Head of caudate nucleus (tissue), 42 donors: ENCODE measurements around the gene CLSTN2.
"Not testable (repeated sequence)": the region's sequence is repeated elsewhere in the genome, so short reads cannot be mapped to it uniquely, and the experiment has no call there.

Experiments used
- DNase-seq, 42 donors: peaks; one replicate each; pipeline versions ENCODE4 v3.0.0 to v3.0.0-alpha.2; 2020 to 2021; ENCODE audit warnings: mixed read lengths in 7 of 42
- intact Hi-C: fragments of 100-400 bp; cut with DNase I; formaldehyde crosslinking; loops from one replicate; pipeline ENCODE4 v1.15.0; 2022

Gene CLSTN2

GRCh38 chr3:140396110-140396509, 461.1 kb downstream of the CLSTN2 start:
- no peak for DNase-seq
- intact Hi-C loops, result no loop called here

DNA sequence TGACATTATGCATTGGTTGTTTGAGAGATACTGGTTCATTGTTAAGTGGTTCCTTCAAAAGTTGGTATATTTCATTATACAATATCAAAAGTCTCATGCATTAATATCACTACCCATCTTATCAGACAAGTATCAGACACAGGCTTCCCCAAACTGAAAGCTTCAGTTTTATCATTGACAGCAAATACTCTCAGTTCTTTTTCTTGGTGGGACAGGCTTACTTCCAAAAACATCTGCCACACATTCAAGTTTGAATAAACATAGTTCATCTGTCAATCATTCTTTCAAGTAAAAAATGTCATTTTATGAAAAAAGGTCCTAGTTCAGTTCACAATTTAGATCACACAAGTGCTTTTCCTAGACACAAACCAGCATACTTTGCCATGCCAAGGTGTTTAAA, 462.9 kb downstream of the CLSTN2 start:
- intact Hi-C loops, result no loop called here
- DNase-seq, result no peak

GRCh38 chr3:140398387-140398786, 463.4 kb downstream of the CLSTN2 start:
- intact Hi-C loops, result no loop called here
- DNase-seq, result no peak

DNA sequence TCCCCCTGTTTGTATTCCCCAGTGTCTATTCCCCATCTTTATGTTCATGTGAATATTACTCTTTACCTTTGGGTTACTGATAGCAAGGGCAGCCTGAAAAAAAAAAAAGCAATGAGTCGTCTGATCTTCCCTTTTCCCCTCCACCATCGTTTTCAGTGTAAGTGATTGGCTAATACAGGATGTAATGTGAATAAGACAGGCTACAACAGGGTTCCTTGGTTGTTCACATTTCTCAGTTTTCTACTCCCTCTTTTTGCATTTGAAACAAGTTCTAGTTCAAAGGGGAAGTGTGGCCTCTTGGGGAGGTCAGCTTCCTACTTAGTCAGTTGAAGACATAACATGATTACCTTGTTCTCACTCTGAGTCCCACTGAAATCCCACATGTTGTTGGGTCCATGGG, 464.9 kb downstream of the CLSTN2 start:
- intact Hi-C loops, result no loop called here
- no peak for DNase-seq

GRCh38 chr3:140403079-140403478, 468.1 kb downstream of the CLSTN2 start:
- DNase-seq, result peak in 1 of 42 donors; percentile 14
- intact Hi-C loops, result no loop called here

GRCh38 chr3:140403608-140404007, 468.6 kb downstream of the CLSTN2 start:
- DNase-seq, result peak in 1 of 42 donors; percentile 35
- intact Hi-C loops, result no loop called here

DNA sequence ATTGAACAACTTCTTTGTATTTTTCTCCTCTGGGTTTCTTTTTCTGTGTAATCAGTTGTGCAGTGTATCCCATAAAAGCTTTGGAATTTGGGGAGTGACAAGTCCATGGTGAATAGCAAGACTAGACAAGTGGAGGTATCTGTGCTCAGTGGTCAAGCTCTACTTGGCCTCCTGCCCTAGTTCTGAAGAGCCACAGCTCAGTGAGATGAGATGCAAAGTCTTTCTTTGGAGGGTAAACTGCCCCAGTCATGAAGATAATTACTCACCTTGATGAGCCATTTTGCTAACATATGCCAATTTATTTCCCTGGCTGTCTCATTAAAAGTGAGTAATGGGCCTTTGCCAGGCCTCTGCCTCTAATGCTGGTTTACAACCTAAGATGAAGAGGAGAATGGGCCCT, 471.7 kb downstream of the CLSTN2 start:
- DNase-seq, result no peak
- intact Hi-C loops, result no loop called here

DNA sequence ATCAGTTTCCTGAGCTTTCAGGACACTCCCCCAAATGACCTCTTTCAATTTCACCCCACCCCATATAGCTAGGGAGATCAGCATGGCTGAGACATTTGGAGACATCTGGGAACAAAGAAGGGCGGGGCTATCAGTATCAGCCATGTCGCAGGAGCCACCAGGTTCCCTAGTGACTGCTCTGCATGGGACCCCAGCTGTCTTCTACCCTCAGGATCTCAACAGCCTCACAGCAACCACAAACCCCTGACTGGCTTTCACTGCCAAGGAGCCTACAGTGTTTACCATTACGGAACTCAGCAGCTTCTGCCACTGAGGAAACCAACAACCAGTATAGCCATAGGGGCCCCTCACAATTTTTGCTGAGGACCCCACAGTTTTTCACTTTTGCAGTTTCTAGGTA, 473.3 kb downstream of the CLSTN2 start:
- intact Hi-C loops, result no loop called here
- peak in 1 of 42 donors; percentile 10 for DNase-seq

GRCh38 chr3:140416666-140417065, 481.7 kb downstream of the CLSTN2 start:
- DNase-seq, result peak in 1 of 42 donors; percentile 42

GRCh38 chr3:140420621-140421357, 485.8 kb downstream of the CLSTN2 start:
- peak in 1 of 42 donors; percentile 39 for DNase-seq
- intact Hi-C loops, result no loop called here

More at GRCh38 chr3:140416666-140417065, 481.7 kb downstream of the CLSTN2 start:
- intact Hi-C loops, result no loop called here

- intact Hi-C loops, result no loop called here
- no peak for DNase-seq
Observed at GRCh38 chr3:140421884-140422283, 486.9 kb downstream of the CLSTN2 start.

DNA sequence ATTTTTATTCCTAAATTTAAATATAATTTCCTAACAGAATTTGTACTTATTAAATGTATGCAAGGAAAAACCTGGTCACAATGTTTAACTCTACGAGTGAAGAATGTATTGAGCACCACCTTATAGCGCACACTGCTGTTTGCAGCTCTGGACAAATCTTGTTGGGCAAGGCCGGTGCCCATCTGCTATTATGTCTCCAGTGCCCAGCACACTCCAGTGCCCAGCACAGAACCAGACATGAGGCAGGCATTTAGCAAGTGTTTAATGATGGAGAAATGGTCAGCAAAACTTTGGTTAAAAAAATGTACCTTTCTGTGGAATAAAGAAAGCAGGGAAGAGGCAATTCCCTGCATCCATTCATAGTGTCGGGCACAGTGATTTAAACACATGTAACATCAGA, 488.2 kb downstream of the CLSTN2 start:
- DNase-seq, result peak in 1 of 42 donors; percentile 31
- intact Hi-C loops, result no loop called here

GRCh38 chr3:140423574-140423973, 488.6 kb downstream of the CLSTN2 start:
- intact Hi-C loops, result not testable (repeated sequence)

DNA sequence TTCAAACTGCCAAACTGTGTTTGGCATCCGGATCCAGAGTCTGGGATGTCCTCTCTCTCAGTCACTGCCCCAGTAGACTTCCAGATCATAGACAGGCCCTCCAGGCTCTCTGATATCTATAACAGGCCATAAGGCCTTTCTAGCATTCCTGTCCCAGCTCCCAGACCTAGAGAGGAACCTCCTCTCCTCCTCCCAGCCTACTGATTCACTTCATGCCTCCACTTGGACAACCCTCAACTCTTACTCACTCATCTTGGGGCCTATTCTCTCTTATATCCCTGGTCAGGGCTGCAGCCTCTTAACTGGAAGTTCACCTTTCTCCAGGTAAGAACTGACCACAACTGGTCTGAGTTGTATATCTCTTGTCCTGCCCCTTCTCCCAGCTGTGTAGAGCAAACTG, 489.2 kb downstream of the CLSTN2 start:
- DNase-seq, result peak in 1 of 42 donors; percentile 3

More at GRCh38 chr3:140423574-140423973, 488.6 kb downstream of the CLSTN2 start:
- not testable (repeated sequence) for DNase-seq

DNA sequence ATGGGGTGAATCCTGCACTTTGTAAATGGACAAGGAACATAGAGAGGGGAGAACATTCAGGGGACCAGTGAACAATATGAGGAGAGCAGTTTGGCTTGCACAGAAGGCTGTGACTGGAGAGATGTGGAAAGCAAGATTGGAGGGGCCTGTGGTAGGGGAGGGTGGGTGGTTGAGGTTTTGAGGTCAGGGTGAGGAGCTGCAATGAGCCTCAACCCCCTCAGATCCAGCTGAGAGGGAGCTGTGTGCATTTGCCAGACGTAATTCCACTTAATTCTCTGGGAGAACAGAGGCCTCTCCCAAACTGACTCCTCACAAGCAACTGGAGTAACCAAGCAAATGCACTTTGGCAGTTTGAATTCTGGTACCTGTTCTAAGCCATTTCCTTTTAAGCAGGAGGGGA, 489.7 kb downstream of the CLSTN2 start:
- DNase-seq, result peak in 1 of 42 donors; percentile 5
- intact Hi-C loops, result no loop called here

More for the DNA sequence above, 489.2 kb downstream of the CLSTN2 start:
- intact Hi-C loops, result no loop called here

DNA sequence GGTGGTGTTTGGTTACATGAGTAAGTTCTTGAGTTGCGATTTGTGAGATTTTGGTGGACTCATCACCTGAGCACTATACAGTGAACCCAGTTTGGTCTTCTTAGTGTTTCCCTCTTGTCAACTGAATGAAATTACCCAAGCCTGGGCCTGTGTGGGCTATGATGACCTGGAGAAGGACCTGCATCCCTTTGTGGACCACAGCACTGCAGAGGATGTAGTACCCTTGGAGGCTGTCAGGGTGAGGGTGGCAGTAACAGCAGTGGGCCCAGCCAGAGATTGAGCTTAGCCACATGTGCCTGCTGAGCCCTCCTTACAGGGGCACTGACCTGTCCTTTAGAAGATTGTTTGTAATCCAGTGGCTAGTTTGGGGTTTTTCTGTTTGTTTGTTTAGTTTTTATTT, 492.8 kb downstream of the CLSTN2 start:
- intact Hi-C loops, result no loop called here
- peak in 1 of 42 donors; percentile 13 for DNase-seq

DNA sequence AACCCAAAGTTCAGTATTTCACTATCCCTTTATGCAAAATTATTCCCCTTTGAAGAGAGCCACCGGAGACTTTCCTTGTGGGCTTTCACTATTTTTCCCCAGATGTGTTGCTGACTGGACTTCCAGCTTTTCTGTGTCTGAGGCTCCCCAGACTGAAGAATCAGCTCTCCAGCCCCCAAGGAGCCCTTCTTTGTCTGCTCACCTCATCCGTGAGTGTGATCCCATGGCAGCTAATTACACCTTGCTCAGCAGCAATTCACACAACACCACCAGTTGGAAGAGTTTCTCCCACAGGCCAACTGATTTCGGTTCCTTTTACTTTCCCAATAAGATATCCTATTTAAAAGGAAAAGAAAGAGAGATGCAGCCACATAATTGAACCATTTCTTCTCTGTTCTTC, 493.4 kb downstream of the CLSTN2 start:
- intact Hi-C loops, result no loop called here
- DNase-seq, result peak in 1 of 42 donors; percentile 10

GRCh38 chr3:140429791-140430190, 494.8 kb downstream of the CLSTN2 start:
- DNase-seq, result peak in 1 of 42 donors; percentile 8

DNA sequence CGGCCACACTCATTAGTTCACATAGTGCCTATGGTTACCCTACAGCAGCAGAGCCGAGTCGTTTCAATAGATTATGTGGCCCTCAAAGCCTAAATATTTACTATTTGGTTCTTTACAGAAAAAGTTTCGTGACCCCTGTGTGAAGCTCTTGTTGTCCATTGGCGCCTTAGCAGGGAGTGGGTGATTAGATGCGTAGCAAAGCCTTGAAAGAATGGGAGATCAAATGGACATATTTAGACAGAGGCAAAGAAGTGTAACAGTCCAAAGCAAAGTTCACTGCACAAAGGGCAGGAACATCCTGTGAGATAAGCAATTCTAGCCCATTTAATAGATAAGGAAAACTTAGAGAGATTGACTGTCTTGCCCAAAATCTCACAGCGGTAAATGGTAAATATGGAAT, 495.5 kb downstream of the CLSTN2 start:
- DNase-seq, result peak in 1 of 42 donors; percentile 17
- intact Hi-C loops, result no loop called here

More at GRCh38 chr3:140429791-140430190, 494.8 kb downstream of the CLSTN2 start:
- intact Hi-C loops, result no loop called here

DNA sequence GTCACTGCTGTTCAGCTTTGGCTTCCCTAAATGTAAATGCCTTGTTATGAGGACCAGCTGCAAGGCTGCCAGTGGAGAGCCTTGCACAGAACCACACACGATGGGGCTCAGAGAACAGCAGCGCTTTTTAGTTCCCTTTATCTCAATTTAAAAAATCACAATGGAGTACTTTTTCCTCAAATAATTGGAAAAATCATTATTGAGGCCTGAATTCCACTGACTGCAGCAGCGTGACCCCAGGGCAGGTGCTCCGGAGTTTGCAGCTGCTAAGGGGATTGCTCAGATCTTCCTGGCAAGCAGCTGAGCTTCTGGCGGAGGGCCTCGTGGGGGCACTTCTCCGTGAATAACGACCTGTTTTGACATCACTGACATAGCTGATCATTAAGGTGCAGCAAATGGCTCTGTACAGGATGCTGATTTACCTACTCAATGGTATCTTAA, 497.3 kb downstream of the CLSTN2 start:
- intact Hi-C loops, result no loop called here
- DNase-seq, result peak in 2 of 42 donors; percentile 6 to 30

- intact Hi-C loops, result no loop called here
- DNase-seq, result peak in 1 of 42 donors; percentile 18
Observed at GRCh38 chr3:140433431-140433830, 498.4 kb downstream of the CLSTN2 start.
